IMR-90 (cell line): ENCODE data around the gene LAMB3. TPM values are rescaled to one million over a fixed set of nuclear protein-coding genes. Genes with fewer than 3 reads are reported as not detected.
A peak's percentile ranks its signal among the peaks of the same experiment; 100 is the strongest.

Experiments used
- ATAC-seq: fragments of 200-7000 bp; cut with Tn5 transposase; 2 replicates; pipeline ENCODE4 v1.9.1; 2020; ENCODE audit warnings: low read depth, mild to moderate bottlenecking, moderate library complexity
- BruUV-seq: library from RNA; stranded (reverse); fragments of 400-500 nt; replicated peaks from 2 replicates; lab custom pipeline; 2021; lab: Mats Ljungman, UMichigan
- CTCF ChIA-PET: fragments of 300-600 bp; formaldehyde crosslinking; extraction: SDS; loops from one replicate; lab custom pipeline; 2021; ENCODE audit warnings: antibody characterized with exemption; lab: Yijun Ruan, JAX
- POLR2A ChIA-PET: fragments of 300-600 bp; sonication (Branson Sonifier 250); formaldehyde crosslinking; loops from one replicate; lab custom pipeline; 2022; ENCODE audit warnings: antibody characterized with exemption; ENCODE audit not compliant: unreplicated experiment; lab: Charles Lee
- DNase-seq: peaks from one replicate; pipeline ENCODE4 v3.0.0; 2013
- H2AFZ ChIP-seq: replicated peaks from 2 replicates; pipeline ENCODE3; 2013; ENCODE audit warnings: low read length, mild to moderate bottlenecking; ENCODE audit not compliant: poor library complexity
- H2AK5ac ChIP-seq: 2 replicates; pipeline ENCODE4 v1.6.1; 2013; ENCODE audit warnings: low read depth, low read length, inconsistent platforms
- H2AK9ac ChIP-seq: replicated peaks from 2 replicates; pipeline ENCODE3; 2013; ENCODE audit warnings: mild to moderate bottlenecking, low read depth, low read length, moderate library complexity; ENCODE audit not compliant: poor library complexity
- H2BK120ac ChIP-seq: 2 replicates; pipeline ENCODE4 v1.6.1; 2013; ENCODE audit warnings: low read depth, low read length, inconsistent platforms
- H2BK15ac ChIP-seq: 3 replicates; pipeline ENCODE4 v1.6.1; 2013; ENCODE audit warnings: low read depth, low read length, inconsistent platforms
- H2BK20ac ChIP-seq: 2 replicates; pipeline ENCODE4 v1.6.1; 2013; ENCODE audit warnings: low read depth, mild to moderate bottlenecking, inconsistent platforms, low read length, moderate library complexity
- H2BK5ac ChIP-seq: 2 replicates; pipeline ENCODE4 v1.6.1; 2013; ENCODE audit warnings: mild to moderate bottlenecking, low read depth, low read length, inconsistent platforms; ENCODE audit not compliant: poor library complexity, severe bottlenecking
- H3K14ac ChIP-seq: replicated peaks from 2 replicates; pipeline ENCODE4 v1.6.1; 2013; ENCODE audit warnings: low read depth, low read length, inconsistent platforms
- H3K18ac ChIP-seq: 2 replicates; pipeline ENCODE4 v1.6.1; 2013; ENCODE audit warnings: low read depth, low read length, control low read depth
- H3K23ac ChIP-seq: 2 replicates; pipeline ENCODE4 v1.6.1; 2013; ENCODE audit warnings: low read depth, low read length, inconsistent platforms
- H3K27ac ChIP-seq: 2 replicates; pipeline ENCODE4 v1.5.1; 2013; ENCODE audit warnings: mild to moderate bottlenecking, control low read depth, low read length; ENCODE audit not compliant: insufficient read depth
- H3K27me3 ChIP-seq: 2 replicates; pipeline ENCODE4 v1.6.1; 2013; ENCODE audit warnings: low read length; ENCODE audit not compliant: control insufficient read depth, insufficient read depth
- H3K36me3 ChIP-seq: 2 replicates; pipeline ENCODE4 v1.6.1; 2013; ENCODE audit warnings: low read length, mixed read lengths; ENCODE audit not compliant: control insufficient read depth, insufficient read depth
- H3K4ac ChIP-seq: 2 replicates; pipeline ENCODE4 v1.6.1; 2013; ENCODE audit warnings: low read depth, low read length, inconsistent platforms
- H3K4me1 ChIP-seq: 2 replicates; pipeline ENCODE4 v1.6.1; 2013; ENCODE audit warnings: low read length, mixed read lengths; ENCODE audit not compliant: control insufficient read depth, insufficient read depth
- H3K4me2 ChIP-seq: 2 replicates; pipeline ENCODE4 v1.6.1; 2013; ENCODE audit warnings: low read depth, mild to moderate bottlenecking, control low read depth, low read length, moderate library complexity
- H3K4me3 ChIP-seq: 2 replicates; pipeline ENCODE4 v1.5.1; 2013; ENCODE audit warnings: low read depth, mild to moderate bottlenecking, control low read depth, low read length, moderate library complexity; ENCODE audit not compliant: insufficient read depth
- H3K56ac ChIP-seq: 2 replicates; pipeline ENCODE4 v1.6.1; 2013; ENCODE audit warnings: low read length, inconsistent platforms; ENCODE audit not compliant: insufficient read depth; ENCODE audit errors: extremely low read depth
- H3K79me1 ChIP-seq, 2 experiments: 2 replicates each; pipeline ENCODE4 v1.6.1; 2013; ENCODE audit warnings: low read length in 2 of 2, inconsistent platforms in 1 of 2, low read depth in 1 of 2
- H3K9ac ChIP-seq: 2 replicates; pipeline ENCODE4 v1.6.1; 2013; ENCODE audit warnings: low read depth, low read length, control low read depth
- H3K9me1 ChIP-seq: 2 replicates; pipeline ENCODE4 v1.6.1; 2013; ENCODE audit warnings: low read length, inconsistent platforms; ENCODE audit not compliant: insufficient read depth
- H3K9me3 ChIP-seq: 2 replicates; pipeline ENCODE4 v1.6.1; 2013; ENCODE audit warnings: low read length; ENCODE audit not compliant: control insufficient read depth, insufficient read depth
- H4K20me1 ChIP-seq: 2 replicates; pipeline ENCODE4 v1.6.1; 2013; ENCODE audit warnings: low read length, inconsistent platforms; ENCODE audit not compliant: insufficient read depth
- H4K5ac ChIP-seq: 2 replicates; pipeline ENCODE4 v1.6.1; 2013; ENCODE audit warnings: mild to moderate bottlenecking, low read depth, low read length, control low read depth
- H4K8ac ChIP-seq, 2 experiments: 2 replicates each; pipeline ENCODE4 v1.6.1; 2013; ENCODE audit warnings: low read depth in 2 of 2, low read length in 2 of 2, control low read depth in 1 of 2, inconsistent platforms in 1 of 2
- H4K91ac ChIP-seq: 2 replicates; pipeline ENCODE4 v1.6.1; 2013; ENCODE audit warnings: low read depth, low read length, inconsistent platforms; ENCODE audit not compliant: insufficient read depth
- BHLHE40 ChIP-seq: fragments of 150-350 bp; IDR thresholded peaks from 2 replicates; pipeline ENCODE4 v1.6.1; 2016; ENCODE audit warnings: mild to moderate bottlenecking, low read depth, low read length
- CEBPB ChIP-seq: IDR thresholded peaks from 2 replicates; pipeline ENCODE4 v1.6.1; 2012; ENCODE audit warnings: low read depth, low read length, improper control_type of control experiment
- CHD1 ChIP-seq: IDR thresholded peaks from 2 replicates; pipeline ENCODE4 v1.6.1; 2012; ENCODE audit warnings: low read depth, low read length, improper control_type of control experiment
- CTCF ChIP-seq: conservative IDR thresholded peaks from 2 replicates; pipeline ENCODE4 v1.5.1; 2012; ENCODE audit warnings: mild to moderate bottlenecking, low read depth, low read length, improper control_type of control experiment
- ELK1 ChIP-seq: fragments of 150-350 bp; IDR thresholded peaks from 2 replicates; pipeline ENCODE4 v1.6.1; 2016; ENCODE audit warnings: low read depth, mild to moderate bottlenecking, low read length, moderate library complexity, borderline replicate concordance
- FOS ChIP-seq: fragments of 150-350 bp; IDR thresholded peaks from 2 replicates; pipeline ENCODE4 v1.6.1; 2016; ENCODE audit warnings: low read depth, low read length
- NFE2L2 ChIP-seq: fragments of 150-350 bp; IDR thresholded peaks from 2 replicates; pipeline ENCODE4 v1.6.1; 2016; ENCODE audit warnings: low read depth, mild to moderate bottlenecking, low read length
- POLR2A ChIP-seq: IDR thresholded peaks from 2 replicates; pipeline ENCODE4 v1.6.1; 2012; ENCODE audit warnings: mild to moderate bottlenecking, low read depth, low read length
- SMC3 ChIP-seq: fragments of 150-350 bp; IDR thresholded peaks from 2 replicates; pipeline ENCODE4 v1.6.1; 2016; ENCODE audit warnings: low read depth, mild to moderate bottlenecking, antibody characterized with exemption, low read length, moderate library complexity
- USF2 ChIP-seq: fragments of 150-350 bp; IDR thresholded peaks from 2 replicates; pipeline ENCODE4 v1.6.1; 2017; ENCODE audit warnings: mild to moderate bottlenecking, antibody characterized with exemption, low read length, low read depth
- WGBS, 2 experiments: methylation state at CpG; one replicate each; pipeline versions ENCODE4 v1.1.5 to v1.1.7; 2013; ENCODE audit warnings: missing lambda C conversion rate in 2 of 2; ENCODE audit not compliant: insufficient read length in 1 of 2; ENCODE audit errors: extremely low coverage in 2 of 2; 5-methylcytosine and 5-hydroxymethylcytosine counted together
- dilution Hi-C: fragments of 300-500 bp; cut with HindIII; formaldehyde crosslinking; loops from one replicate; pipeline ENCODE4 v1.14.3; 2018; ENCODE audit warnings: low sequenced_read_pairs; ENCODE audit not compliant: unreplicated experiment
- in situ Hi-C: fragments of 300-500 bp; cut with MboI; formaldehyde crosslinking; loops from 3 replicates; pipeline ENCODE4 v1.14.3; 2019; ENCODE audit warnings: low sequenced_read_pairs, inconsistent platforms, mixed read lengths
- intact Hi-C: fragments of 100-400 bp; cut with micrococcal nuclease; formaldehyde crosslinking; loops from 2 replicates; pipeline ENCODE4 v1.10.0; 2022
- polyA plus RNA-seq, 3 experiments: library from polyadenylated mRNA; depleted of rRNA; stranded (reverse); fragments of >200 nt; gene quantifications; 2 replicates each; pipeline ENCODE4 v1.2.3, GENCODE V29; 2012; ENCODE audit warnings: low replicate concordance in 1 of 3
- total RNA-seq: library from RNA; depleted of rRNA; stranded (reverse); fragments of >200 nt; gene quantifications from 2 replicates; pipeline ENCODE4 v1.2.3, GENCODE V29; 2012

Gene LAMB3
- total and polyA plus RNA-seq, 2 of the 4 experiments (the other 2 are of a cell fraction), result 0.72 to 2.1 TPM

GRCh38 chr1:209659909-209660308, 7.7 kb upstream of the LAMB3 start:
- BruUV-seq, result no TSS peak
- no peaks in the 10 kb centered on the region for H3K4me1 ChIP-seq
- no peak overlapping the region for H4K91ac ChIP-seq
- no peaks in the 10 kb centered on the region for H3K36me3 ChIP-seq
- no peak overlapping the region for H2AFZ ChIP-seq
- no peak overlapping the region for H2BK5ac ChIP-seq
- H3K9me1 ChIP-seq, result no peaks in the 10 kb centered on the region; the same call in 1 of the 2 replicates
- dilution Hi-C loops, result no loop called here
- no peak overlapping the region for H4K5ac ChIP-seq
- H3K56ac ChIP-seq, result no peak overlapping the region
- H3K4ac ChIP-seq, result no peak overlapping the region
- H3K79me1 ChIP-seq, result no peaks in the 10 kb centered on the region
- no peak overlapping the region for H2AK5ac ChIP-seq
- CTCF ChIA-PET, result no interaction called here
- in situ Hi-C loops, result no loop called here
- POLR2A ChIA-PET, result no interaction called here
- no peak overlapping the region for H3K4me3 ChIP-seq
- H2AK9ac ChIP-seq, result no peak overlapping the region
- no peak overlapping the region for H3K23ac ChIP-seq
- ATAC-seq (no peak; the same call in 1 of the 2 replicates), DNase-seq (peak; percentile 46)
- H2BK20ac ChIP-seq, result no peak overlapping the region
- H3K27me3 ChIP-seq, result no peaks in the 10 kb centered on the region
- no peak overlapping the region for H2BK120ac ChIP-seq
- no peak overlapping the region for H2BK15ac ChIP-seq
- no peak overlapping the region for H3K9ac ChIP-seq
- H3K4me2 ChIP-seq, result no peak overlapping the region
- no peak overlapping the region for H3K18ac ChIP-seq
- H3K27ac ChIP-seq, result no peak overlapping the region
- H3K14ac ChIP-seq, result no peak overlapping the region
- H3K9me3 ChIP-seq, result no peaks in the 10 kb centered on the region
- no peak overlapping the region for H4K8ac ChIP-seq
- TF ChIP-seq NFE2L2 (no peak), CHD1 (no peak), CTCF (no peak), FOS (no peak), BHLHE40 (no peak), CEBPB (no peak), USF2 (no peak), SMC3 (no peak), POLR2A (no peak), ELK1 (no peak)
- no peaks in the 10 kb centered on the region for H4K20me1 ChIP-seq
- WGBS, 2 experiments, result no CpG with 5 or more reads among the region's 5 CpGs
- intact Hi-C loops, result no loop called here
